ENCODE results near the gene SERPINA3.
"Not testable (repeated sequence)": the region's sequence is repeated elsewhere in the genome, so short reads cannot be mapped to it uniquely, and the experiment has no call there.

Gene SERPINA3

GRCh38 chr14:94584591-94585280 lies 27.5 kb upstream of the SERPINA3 start:
- DNase-seq (ENCODE audit: low read depth in 2 of 3, low spot score in 2 of 3): no peak

GRCh38 chr14:94586635-94587034 lies 25.6 kb upstream of the SERPINA3 start:
- no peak for DNase-seq (ENCODE audit: low read depth in 2 of 3, low spot score in 2 of 3)

- DNase-seq (ENCODE audit: low read depth in 2 of 3, low spot score in 2 of 3): no peak
These were observed 23.9 kb upstream of the SERPINA3 start for GRCh38 chr14:94588311-94588710.

- no peak for DNase-seq (ENCODE audit: low read depth in 2 of 3, low spot score in 2 of 3)
These were observed 21.1 kb upstream of the SERPINA3 start for GRCh38 chr14:94591073-94591472.

- DNase-seq (ENCODE audit: low read depth in 2 of 3, low spot score in 2 of 3): no peak
These were observed 20.3 kb upstream of the SERPINA3 start for GRCh38 chr14:94591871-94592270.

- DNase-seq (ENCODE audit: low read depth in 2 of 3, low spot score in 2 of 3): no peak
These were observed 19.7 kb upstream of the SERPINA3 start for GRCh38 chr14:94592457-94592856.

- no peak for DNase-seq (ENCODE audit: low read depth in 2 of 3, low spot score in 2 of 3)
These were observed 18.8 kb upstream of the SERPINA3 start for GRCh38 chr14:94593376-94593748.

- no peak for DNase-seq (ENCODE audit: low read depth in 2 of 3, low spot score in 2 of 3)
These were observed 18.3 kb upstream of the SERPINA3 start for GRCh38 chr14:94593749-94594431.

GRCh38 chr14:94594441-94594840 lies 17.8 kb upstream of the SERPINA3 start:
- no peak for DNase-seq (ENCODE audit: low read depth in 2 of 3, low spot score in 2 of 3)

GRCh38 chr14:94595912-94596311 lies 16.3 kb upstream of the SERPINA3 start:
- DNase-seq (ENCODE audit: low read depth in 2 of 3, low spot score in 2 of 3): no peak

GRCh38 chr14:94596361-94596760 lies 15.8 kb upstream of the SERPINA3 start:
- DNase-seq (ENCODE audit: low read depth in 2 of 3, low spot score in 2 of 3): no peak

- no peak for DNase-seq (ENCODE audit: low read depth in 2 of 3, low spot score in 2 of 3)
These were observed 14.4 kb upstream of the SERPINA3 start for GRCh38 chr14:94597788-94598187.

- no peak for DNase-seq (ENCODE audit: low read depth in 2 of 3, low spot score in 2 of 3)
These were observed 13.7 kb upstream of the SERPINA3 start for GRCh38 chr14:94598506-94598815.

GRCh38 chr14:94598816-94599655 lies 13.2 kb upstream of the SERPINA3 start:
- DNase-seq (ENCODE audit: low read depth in 2 of 3, low spot score in 2 of 3): no peak

GRCh38 chr14:94599656-94600004 lies 12.6 kb upstream of the SERPINA3 start:
- DNase-seq (ENCODE audit: low read depth in 2 of 3, low spot score in 2 of 3): no peak

GRCh38 chr14:94600148-94600545 lies 12.0 kb upstream of the SERPINA3 start:
- DNase-seq (ENCODE audit: low read depth in 2 of 3, low spot score in 2 of 3): no peak

- DNase-seq (ENCODE audit: low read depth in 2 of 3, low spot score in 2 of 3): no peak
These were observed 10.3 kb upstream of the SERPINA3 start for GRCh38 chr14:94601884-94602391.

- no peak for DNase-seq (ENCODE audit: low read depth in 2 of 3, low spot score in 2 of 3)
These were observed 9.5 kb upstream of the SERPINA3 start for GRCh38 chr14:94602722-94603121.

- DNase-seq (ENCODE audit: low read depth in 2 of 3, low spot score in 2 of 3): no peak
These were observed 6.8 kb upstream of the SERPINA3 start for GRCh38 chr14:94605361-94605760.

GRCh38 chr14:94608966-94609365 lies 3.2 kb upstream of the SERPINA3 start:
- DNase-seq (ENCODE audit: low read depth in 2 of 3, low spot score in 2 of 3): not testable (repeated sequence)

GRCh38 chr14:94611179-94611578 lies 1.0 kb upstream of the SERPINA3 start:
- no peak for DNase-seq (ENCODE audit: low read depth in 2 of 3, low spot score in 2 of 3)

All from activated CD8-positive, alpha-beta memory T cell treated with anti-CD3 and anti-CD28 coated beads for 48 hours (primary cell).